Suprapubic skin (tissue), 4 donors: Measurements from ENCODE around the gene HYOU1. TPM values are rescaled to one million over a fixed set of nuclear protein-coding genes. Genes with fewer than 3 reads are reported as not detected.
"Not testable (repeated sequence)": the region's sequence is repeated elsewhere in the genome, so short reads cannot be mapped to it uniquely, and the experiment has no call there.

Experiments used
- DNase-seq, 2 donors: peaks; one replicate each; pipeline ENCODE4 v3.0.0-alpha.2; 2019; ENCODE audit warnings: low spot score in 2 of 2
- H3K27ac ChIP-seq: fragments of 200-600 bp; sonication (generic); one replicate; pipeline ENCODE4 v1.5.1; 2019
- H3K27me3 ChIP-seq: fragments of 200-600 bp; sonication (generic); one replicate; pipeline ENCODE4 v1.5.1; 2019
- H3K36me3 ChIP-seq: fragments of 200-600 bp; sonication (generic); one replicate; pipeline ENCODE4 v1.5.1; 2019
- H3K4me1 ChIP-seq: fragments of 200-600 bp; sonication (generic); one replicate; pipeline ENCODE4 v1.5.1; 2019
- H3K4me3 ChIP-seq: fragments of 200-600 bp; sonication (generic); one replicate; pipeline ENCODE4 v1.5.1; 2019; ENCODE audit warnings: mild to moderate bottlenecking
- H3K9me3 ChIP-seq: fragments of 200-600 bp; sonication (generic); one replicate; pipeline ENCODE4 v1.5.1; 2019
- CTCF ChIP-seq, 2 donors: fragments of 200-600 bp in 1 of 2; fragments of 450-650 bp in 1 of 2; sonication (generic) in 1 of 2; IDR thresholded peaks; one replicate each; pipeline ENCODE4 v1.5.1; 2016 to 2019; ENCODE audit warnings: antibody characterized with exemption in 2 of 2, mild to moderate bottlenecking in 1 of 2, moderate library complexity in 1 of 2
- EP300 ChIP-seq: sonication (generic); formaldehyde crosslinking; IDR thresholded peaks from one replicate; pipeline ENCODE4 v1.6.1; 2017; ENCODE audit warnings: antibody characterized with exemption
- POLR2A ChIP-seq, 2 donors: fragments of 450-650 bp; IDR thresholded peaks; one replicate each; pipeline ENCODE4 v1.6.1; 2017; ENCODE audit warnings: antibody characterized with exemption in 2 of 2, mild to moderate bottlenecking in 2 of 2, moderate library complexity in 2 of 2
- POLR2AphosphoS5 ChIP-seq, 3 donors: sonication (generic); formaldehyde crosslinking; IDR thresholded peaks; one replicate each; pipeline ENCODE4 v1.6.1; 2017; ENCODE audit warnings: antibody characterized with exemption in 3 of 3
- WGBS: methylation state at CpG from one replicate; pipeline ENCODE4 v1.1.5; 2018; 5-methylcytosine and 5-hydroxymethylcytosine counted together
- total RNA-seq, 4 donors: library from RNA; depleted of rRNA; stranded (reverse); fragments of >200 nt; gene quantifications; one replicate each; pipeline ENCODE4 v1.1.0, GENCODE V29; 2016

The HYOU1 gene
- total RNA-seq, 4 donors from 2014 or later = 26.2 to 50.7 (median 46.2) TPM

GRCh38 chr11:119046489-119046888, 10.5 kb downstream of the HYOU1 start:
- H3K36me3 ChIP-seq = peaks cover 67% of the 10 kb centered on the region
- no peaks in the 10 kb centered on the region for H3K9me3 ChIP-seq
- DNase-seq = no peak
- H3K27ac ChIP-seq = no peak overlapping the region
- 96% methylated on average over 4 of the region's 6 CpGs for WGBS
- no peaks in the 10 kb centered on the region for H3K27me3 ChIP-seq
- no peaks in the 10 kb centered on the region for H3K4me1 ChIP-seq
- TF ChIP-seq CTCF (IDR thresholded peaks at IDR 0.05) (no peak), POLR2A (IDR thresholded peaks at IDR 0.05) (no peak), EP300 (no peak), POLR2AphosphoS5 (IDR thresholded peaks at IDR 0.05) (no peak)
- H3K4me3 ChIP-seq = no peak overlapping the region

- no peak for DNase-seq
These were observed 12.3 kb downstream of the HYOU1 start for GRCh38 chr11:119044708-119045107.

GRCh38 chr11:119042927-119043326, 14.1 kb downstream of the HYOU1 start:
- TF ChIP-seq CTCF (IDR thresholded peaks at IDR 0.05) (no peak), POLR2A (IDR thresholded peaks at IDR 0.05) (no peak), EP300 (no peak)
- Histone ChIP-seq H3K9me3 (no peaks in the 10 kb centered on the region), H3K27me3 (no peaks in the 10 kb centered on the region), H3K4me1 (no peaks in the 10 kb centered on the region), H3K36me3 (peaks cover 34% of the 10 kb centered on the region), H3K4me3 (no peak overlapping the region), H3K27ac (no peak overlapping the region)
- WGBS = 93% methylated on average over 9 of the region's 9 CpGs
- DNase-seq = no peak

More at GRCh38 chr11:119044708-119045107, 12.3 kb downstream of the HYOU1 start:
- Histone ChIP-seq H3K4me3 (no peak overlapping the region), H3K27ac (no peak overlapping the region), H3K27me3 (no peaks in the 10 kb centered on the region), H3K9me3 (no peaks in the 10 kb centered on the region), H3K4me1 (no peaks in the 10 kb centered on the region), H3K36me3 (peaks cover 51% of the 10 kb centered on the region)
- 71% methylated on average over 6 of the region's 6 CpGs for WGBS
- TF ChIP-seq EP300 (no peak), POLR2A (IDR thresholded peaks at IDR 0.05) (no peak), CTCF (IDR thresholded peaks at IDR 0.05) (no peak), POLR2AphosphoS5 (IDR thresholded peaks at IDR 0.05) (no peak)

GRCh38 chr11:119041821-119042514, 15.0 kb downstream of the HYOU1 start:
- Histone ChIP-seq H3K27me3 (no peaks in the 10 kb centered on the region), H3K27ac (no peak overlapping the region), H3K4me3 (no peak overlapping the region), H3K36me3 (peaks cover 24% of the 10 kb centered on the region), H3K4me1 (no peaks in the 10 kb centered on the region), H3K9me3 (no peaks in the 10 kb centered on the region)
- 90% methylated on average over 4 of the region's 4 CpGs for WGBS
- TF ChIP-seq EP300 (no peak), CTCF (IDR thresholded peaks at IDR 0.05) (no peak), POLR2A (IDR thresholded peaks at IDR 0.05) (no peak)
- DNase-seq = no peak

- not testable (repeated sequence) for H3K27ac ChIP-seq, DNase-seq, H3K36me3 ChIP-seq, H3K27me3 ChIP-seq, H3K9me3 ChIP-seq, H3K4me1 ChIP-seq, H3K4me3 ChIP-seq
- 45% methylated on average over 11 of the region's 11 CpGs for WGBS
These were observed 17.5 kb downstream of the HYOU1 start for GRCh38 chr11:119039471-119039870.

GRCh38 chr11:119038884-119039283, 18.1 kb downstream of the HYOU1 start:
- Histone ChIP-seq H3K27ac (no peak overlapping the region), H3K4me1 (no peaks in the 10 kb centered on the region), H3K36me3 (no peaks in the 10 kb centered on the region), H3K27me3 (no peaks in the 10 kb centered on the region), H3K9me3 (no peaks in the 10 kb centered on the region), H3K4me3 (no peak overlapping the region)
- 73% methylated on average over 5 of the region's 5 CpGs for WGBS
- DNase-seq = no peak
- TF ChIP-seq EP300 = no peak
- TF ChIP-seq CTCF (IDR thresholded peaks at IDR 0.05) = no peak
- no peak for TF ChIP-seq POLR2AphosphoS5 (IDR thresholded peaks at IDR 0.05)
- no peak for TF ChIP-seq POLR2A (IDR thresholded peaks at IDR 0.05)
